ENCODE measurements around the gene HMX1. TPM values are rescaled to one million over a fixed set of nuclear protein-coding genes. Genes with fewer than 3 reads are reported as not detected.

HMX1 gene
- total RNA-seq, 2 experiments from 2014 or later, result not detected

DNA sequence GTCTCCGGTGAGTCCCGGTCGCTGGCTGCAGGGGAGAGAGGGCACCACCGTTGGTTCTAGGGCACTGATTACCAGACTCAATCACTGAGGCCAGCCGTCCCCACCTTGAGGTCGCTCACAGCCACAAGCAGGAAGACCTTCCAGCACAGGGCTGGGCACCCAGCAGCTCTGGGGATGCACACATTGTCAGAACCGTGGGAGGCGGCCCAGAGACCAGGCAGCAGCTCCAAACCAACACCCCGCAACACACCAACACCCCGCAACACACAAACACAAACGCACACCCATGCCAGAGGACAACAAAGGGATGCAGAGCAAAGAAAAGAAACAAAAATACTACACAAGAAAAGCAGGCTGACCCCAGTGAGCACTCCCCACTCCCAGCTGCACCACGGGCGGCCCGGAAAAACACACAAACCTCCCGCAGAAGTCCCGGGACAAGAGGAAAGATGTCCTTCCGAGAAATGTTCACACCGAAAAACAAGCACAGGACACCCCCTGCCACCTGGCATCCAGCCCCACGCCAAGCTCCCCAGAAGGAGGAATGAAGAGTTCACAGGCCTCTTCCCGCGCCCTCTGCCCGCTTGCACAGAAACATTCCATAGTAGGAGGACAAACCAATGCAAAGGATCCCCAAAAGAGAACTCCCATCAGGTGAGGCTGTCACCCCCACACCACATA, 3.2 kb downstream of the HMX1 start:
- H3K27ac ChIP-seq (ENCODE audit: low read depth in 1 of 2, low read length in 2 of 2), result no peak overlapping the region
- TF ChIP-seq, protein P1, sequence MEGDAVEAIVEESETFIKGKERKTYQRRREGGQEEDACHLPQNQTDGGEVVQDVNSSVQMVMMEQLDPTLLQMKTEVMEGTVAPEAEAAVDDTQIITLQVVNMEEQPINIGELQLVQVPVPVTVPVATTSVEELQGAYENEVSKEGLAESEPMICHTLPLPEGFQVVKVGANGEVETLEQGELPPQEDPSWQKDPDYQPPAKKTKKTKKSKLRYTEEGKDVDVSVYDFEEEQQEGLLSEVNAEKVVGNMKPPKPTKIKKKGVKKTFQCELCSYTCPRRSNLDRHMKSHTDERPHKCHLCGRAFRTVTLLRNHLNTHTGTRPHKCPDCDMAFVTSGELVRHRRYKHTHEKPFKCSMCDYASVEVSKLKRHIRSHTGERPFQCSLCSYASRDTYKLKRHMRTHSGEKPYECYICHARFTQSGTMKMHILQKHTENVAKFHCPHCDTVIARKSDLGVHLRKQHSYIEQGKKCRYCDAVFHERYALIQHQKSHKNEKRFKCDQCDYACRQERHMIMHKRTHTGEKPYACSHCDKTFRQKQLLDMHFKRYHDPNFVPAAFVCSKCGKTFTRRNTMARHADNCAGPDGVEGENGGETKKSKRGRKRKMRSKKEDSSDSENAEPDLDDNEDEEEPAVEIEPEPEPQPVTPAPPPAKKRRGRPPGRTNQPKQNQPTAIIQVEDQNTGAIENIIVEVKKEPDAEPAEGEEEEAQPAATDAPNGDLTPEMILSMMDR (IDR thresholded peaks at IDR 0.05), result no peak
- Mint-ChIP-seq H3K4me3 (no peak overlapping the region), H3K9me3 (no peaks in the 10 kb centered on the region), H3K27me3 (peaks cover 62% of the 10 kb centered on the region), H3K36me3 (ENCODE audit: low read depth) (no peaks in the 10 kb centered on the region), H3K27ac (no peak overlapping the region), H3K4me1 (ENCODE audit: low read depth) (no peaks in the 10 kb centered on the region)
- intact Hi-C loops (cut with DNase I, micrococcal nuclease), result no loop called here
- ATAC-seq (ENCODE audit: poor library complexity), result no peak
- H3K4me3 ChIP-seq (ENCODE audit: low read length), result no peak overlapping the region
- H3K27me3 ChIP-seq (ENCODE audit: control insufficient read depth in 1 of 2, insufficient read depth in 2 of 2, low read length in 2 of 2), result peaks cover 37 to 81% of the 10 kb centered on the region in 2 experiments
- POLR2A ChIA-PET, result no interaction called here
- H3K9me3 ChIP-seq (ENCODE audit: control insufficient read depth in 1 of 2, insufficient read depth in 1 of 2, low read length in 2 of 2), result peaks cover 0 to 55% of the 10 kb centered on the region in 2 experiments
- no peaks in the 10 kb centered on the region for H3K4me1 ChIP-seq (ENCODE audit: insufficient read depth, low read length)
- CTCF ChIA-PET, result no interaction called here
- H3K36me3 ChIP-seq (ENCODE audit: insufficient read depth, low read length), result no peaks in the 10 kb centered on the region
- DNase-seq, result no peak

DNA sequence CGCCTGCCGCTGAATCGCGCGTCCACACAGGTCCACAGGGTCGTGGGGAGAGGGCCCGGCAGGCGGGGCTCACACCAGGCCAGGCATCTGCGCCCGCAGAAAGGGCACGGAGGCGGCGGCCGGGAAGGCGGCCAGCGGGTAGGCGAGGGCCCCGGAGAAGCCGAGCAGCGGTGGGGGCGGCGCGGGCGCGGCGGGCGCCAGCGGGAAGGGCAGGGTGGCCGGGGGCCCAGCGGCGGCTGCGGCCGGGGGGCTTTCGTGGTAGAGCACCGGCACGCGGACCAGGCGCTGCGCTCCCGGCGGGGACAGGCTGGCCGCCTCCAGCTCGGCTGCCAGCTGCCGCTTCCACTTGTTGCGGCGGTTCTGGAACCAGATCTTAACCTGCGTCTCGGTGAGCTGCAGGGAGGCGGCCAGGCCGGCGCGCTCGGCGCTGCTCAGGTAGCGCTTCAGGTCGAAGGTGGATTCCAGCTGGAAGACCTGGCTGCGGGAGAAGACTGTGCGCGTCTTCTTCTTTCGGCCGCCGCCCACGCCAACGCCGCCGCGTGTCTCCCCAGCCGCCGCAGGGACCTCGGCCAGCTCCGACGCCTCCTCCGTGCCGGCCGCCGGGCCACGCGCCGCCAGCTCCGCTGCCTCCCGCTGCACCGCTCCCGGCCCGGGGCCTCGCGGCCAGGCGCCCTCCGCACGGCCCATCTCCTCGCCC, 3.9 kb downstream of the HMX1 start:
- no peak overlapping the region for H3K27ac Mint-ChIP-seq
- no peak overlapping the region for H3K4me3 Mint-ChIP-seq
- Histone ChIP-seq H3K27me3 (ENCODE audit: control insufficient read depth in 1 of 2, insufficient read depth in 2 of 2, low read length in 2 of 2) (peaks cover 37 to 81% of the 10 kb centered on the region in 2 experiments), H3K4me1 (ENCODE audit: insufficient read depth, low read length) (no peaks in the 10 kb centered on the region), H3K27ac (ENCODE audit: low read depth in 1 of 2, low read length in 2 of 2) (no peak overlapping the region), H3K4me3 (ENCODE audit: low read length) (no peak overlapping the region), H3K9me3 (ENCODE audit: control insufficient read depth in 1 of 2, insufficient read depth in 1 of 2, low read length in 2 of 2) (peaks cover 0 to 53% of the 10 kb centered on the region in 2 experiments), H3K36me3 (ENCODE audit: insufficient read depth, low read length) (no peaks in the 10 kb centered on the region)
- intact Hi-C loops (cut with DNase I, micrococcal nuclease), result no loop called here
- no peak for DNase-seq
- no peak for ATAC-seq (ENCODE audit: poor library complexity)
- peaks cover 68% of the 10 kb centered on the region for H3K27me3 Mint-ChIP-seq
- CTCF ChIA-PET, result no interaction called here
- H3K36me3 Mint-ChIP-seq (ENCODE audit: low read depth), result no peaks in the 10 kb centered on the region
- no peaks in the 10 kb centered on the region for H3K9me3 Mint-ChIP-seq
- TF ChIP-seq, protein P1 (IDR thresholded peaks at IDR 0.05), result no peak
- POLR2A ChIA-PET, result no interaction called here
- no peaks in the 10 kb centered on the region for H3K4me1 Mint-ChIP-seq (ENCODE audit: low read depth)

DNA sequence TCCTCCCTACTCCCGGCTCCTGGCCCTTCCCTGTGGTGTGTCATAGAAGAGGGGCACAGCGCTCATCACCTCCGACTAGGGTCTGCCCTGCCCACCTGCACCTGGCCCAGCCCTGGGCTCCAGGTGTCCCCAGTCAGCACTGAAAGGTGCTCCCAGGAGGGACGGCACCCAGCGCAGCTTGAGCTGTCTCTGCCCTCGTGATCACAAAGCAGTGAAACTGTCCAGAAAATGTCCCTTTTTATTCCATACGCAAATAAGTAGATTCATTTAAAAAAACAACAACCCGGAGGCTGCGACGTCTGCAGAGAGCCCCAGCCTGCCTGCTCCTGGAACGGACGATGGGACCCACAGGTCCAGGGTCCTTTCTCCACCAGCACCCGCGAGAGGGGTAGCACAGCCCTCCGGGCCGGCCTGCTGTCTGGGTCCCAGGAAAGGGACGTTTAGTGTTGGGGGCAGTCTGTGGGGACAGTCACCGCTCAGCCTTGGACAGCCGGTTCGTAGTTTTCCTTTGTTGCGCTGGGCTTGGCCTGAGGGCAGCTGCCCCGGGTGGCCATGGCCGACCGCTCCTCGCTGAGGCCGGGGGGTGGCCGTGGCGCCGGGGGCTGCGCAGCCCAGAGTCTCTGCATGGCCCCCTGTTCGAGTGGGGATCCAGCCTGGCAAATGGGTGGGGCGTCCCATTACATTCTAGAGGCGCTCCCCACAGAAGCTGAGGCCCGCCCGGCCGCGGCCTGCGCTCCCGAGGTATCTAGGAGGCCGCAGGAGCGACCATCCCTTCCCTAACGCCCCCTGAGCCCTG, 4.6 kb downstream of the HMX1 start:
- H3K4me3 Mint-ChIP-seq, result no peak overlapping the region
- peaks cover 30 to 80% of the 10 kb centered on the region in 2 experiments for H3K27me3 ChIP-seq (ENCODE audit: control insufficient read depth in 1 of 2, insufficient read depth in 2 of 2, low read length in 2 of 2)
- ChIA-PET POLR2A (no interaction called here), CTCF (no interaction called here)
- ATAC-seq (ENCODE audit: poor library complexity), result no peak
- no peaks in the 10 kb centered on the region for H3K4me1 ChIP-seq (ENCODE audit: insufficient read depth, low read length)
- TF ChIP-seq, protein P1 (IDR thresholded peaks at IDR 0.05), result no peak
- H3K4me1 Mint-ChIP-seq (ENCODE audit: low read depth), result no peaks in the 10 kb centered on the region
- no peak overlapping the region for H3K27ac ChIP-seq (ENCODE audit: low read depth in 1 of 2, low read length in 2 of 2)
- peaks cover 0 to 49% of the 10 kb centered on the region in 2 experiments for H3K9me3 ChIP-seq (ENCODE audit: control insufficient read depth in 1 of 2, insufficient read depth in 1 of 2, low read length in 2 of 2)
- no peak for DNase-seq
- no peak overlapping the region for H3K4me3 ChIP-seq (ENCODE audit: low read length)
- H3K36me3 Mint-ChIP-seq (ENCODE audit: low read depth), result no peaks in the 10 kb centered on the region
- no peaks in the 10 kb centered on the region for H3K9me3 Mint-ChIP-seq
- H3K27ac Mint-ChIP-seq, result no peak overlapping the region
- peaks cover 68% of the 10 kb centered on the region for H3K27me3 Mint-ChIP-seq
- no peaks in the 10 kb centered on the region for H3K36me3 ChIP-seq (ENCODE audit: insufficient read depth, low read length)
- intact Hi-C loops (cut with DNase I, micrococcal nuclease), result no loop called here
